ENCODE data around the gene TOMT.

Gene TOMT

GRCh38 chr11:72069200-72069599 is 36.5 kb upstream of the TOMT start:
- DNase-seq (ENCODE audit: extremely low spot score): peak; percentile 35
- CTCF ChIA-PET: interaction anchor here (0.7 to 3.8 kb wide), 11 partner anchors 8 to 345 kb away, joined by 3 to 21 read pairs (median 4); no protein-coding TSS in a partner anchor
- POLR2A ChIA-PET: interaction anchor here (0.5 to 1.3 kb wide), 3 partner anchors 28 to 221 kb away, joined by 3 read pairs; no protein-coding TSS in a partner anchor
- no peak for TF ChIP-seq CTCF (IDR thresholded peaks at IDR 0.05; ENCODE audit: control extremely low read depth, extremely low read depth, low read depth, missing control alignments)

- DNase-seq (ENCODE audit: extremely low spot score): peak; percentile 26
- no peak for TF ChIP-seq CTCF (IDR thresholded peaks at IDR 0.05; ENCODE audit: control extremely low read depth, extremely low read depth, low read depth, missing control alignments)
- ChIA-PET CTCF (interaction anchor here (0.7 to 3.8 kb wide), 9 partner anchors 8 to 138 kb away, joined by 3 to 21 read pairs (median 6); no protein-coding TSS in a partner anchor), POLR2A (interaction anchor here (0.5 to 1.3 kb wide), 2 partner anchors 29 to 221 kb away, joined by 3 read pairs; no protein-coding TSS in a partner anchor)
Observed at GRCh38 chr11:72069787-72070251, 35.9 kb upstream of the TOMT start.

- DNase-seq (ENCODE audit: extremely low spot score): no peak
- CTCF ChIA-PET: interaction anchor here (1.4 to 3.1 kb wide), 4 partner anchors 8 to 139 kb away, joined by 3 to 14 read pairs (median 8); no protein-coding TSS in a partner anchor
- POLR2A ChIA-PET: no interaction called here
- no peak for TF ChIP-seq CTCF (IDR thresholded peaks at IDR 0.05; ENCODE audit: control extremely low read depth, extremely low read depth, low read depth, missing control alignments)
Observed at GRCh38 chr11:72070491-72070890, 35.2 kb upstream of the TOMT start.

GRCh38 chr11:72072348-72072747 is 33.4 kb upstream of the TOMT start:
- no peak for DNase-seq (ENCODE audit: extremely low spot score)
- POLR2A ChIA-PET: no interaction called here
- TF ChIP-seq CTCF (IDR thresholded peaks at IDR 0.05; ENCODE audit: control extremely low read depth, extremely low read depth, low read depth, missing control alignments): no peak
- CTCF ChIA-PET: interaction anchor here (1.0 to 2.6 kb wide), 6 partner anchors 15 to 362 kb away, joined by 3 to 11 read pairs (median 4); partner anchors contain the start of gene CLPB

GRCh38 chr11:72075109-72075508 is 30.6 kb upstream of the TOMT start:
- ChIA-PET POLR2A (no interaction called here), CTCF (interaction anchor here (1.1 to 3.0 kb wide), 12 partner anchors 9 to 50 kb away, joined by 3 to 16 read pairs (median 6); no protein-coding TSS in a partner anchor)
- TF ChIP-seq CTCF (IDR thresholded peaks at IDR 0.05; ENCODE audit: control extremely low read depth, extremely low read depth, low read depth, missing control alignments): peak; percentile 52
- DNase-seq (ENCODE audit: extremely low spot score): no peak

- no peak for TF ChIP-seq CTCF (IDR thresholded peaks at IDR 0.05; ENCODE audit: control extremely low read depth, extremely low read depth, low read depth, missing control alignments)
- CTCF ChIA-PET: interaction anchor here (1.1 to 3.0 kb wide), 9 partner anchors 10 to 51 kb away, joined by 3 to 16 read pairs (median 6); no protein-coding TSS in a partner anchor
- no peak for DNase-seq (ENCODE audit: extremely low spot score)
- POLR2A ChIA-PET: no interaction called here
Observed at GRCh38 chr11:72075756-72076155, 30.0 kb upstream of the TOMT start.

All from GM10248 (cell line).